Thyroid gland (tissue), 4 donors: ENCODE results near the gene GLT1D1.

Experiments used
- CTCF ChIP-seq, 6 experiments: fragments of 200-600 bp in 3 of 6; fragments of 450-650 bp in 3 of 6; sonication (generic) in 3 of 6; IDR thresholded peaks; one replicate each; pipeline ENCODE4 v1.5.1; 2016 to 2019; ENCODE audit warnings: antibody characterized with exemption in 6 of 6, mild to moderate bottlenecking in 2 of 6, inconsistent platforms in 1 of 6, moderate library complexity in 1 of 6
- POLR2A ChIP-seq, 2 donors: fragments of 450-650 bp; IDR thresholded peaks; one replicate each; pipeline ENCODE4 v1.6.1; 2017; ENCODE audit warnings: antibody characterized with exemption in 2 of 2, mild to moderate bottlenecking in 2 of 2, moderate library complexity in 1 of 2

GRCh38 chr12:128814411-128815261 is 38.6 kb upstream of the GLT1D1 start:
- TF ChIP-seq CTCF (IDR thresholded peaks at IDR 0.05) (no peak), POLR2A (IDR thresholded peaks at IDR 0.05) (no peak)
